ENCODE measurements around the gene ABCD1. TPM values are rescaled to one million over a fixed set of nuclear protein-coding genes. Genes with fewer than 3 reads are reported as not detected.
A peak's percentile ranks its signal among the peaks of the same experiment; 100 is the strongest.

The ABCD1 gene
- total and polyA plus RNA-seq, 4 donors: 4.1 to 10.6 (median 8.5) TPM

DNA sequence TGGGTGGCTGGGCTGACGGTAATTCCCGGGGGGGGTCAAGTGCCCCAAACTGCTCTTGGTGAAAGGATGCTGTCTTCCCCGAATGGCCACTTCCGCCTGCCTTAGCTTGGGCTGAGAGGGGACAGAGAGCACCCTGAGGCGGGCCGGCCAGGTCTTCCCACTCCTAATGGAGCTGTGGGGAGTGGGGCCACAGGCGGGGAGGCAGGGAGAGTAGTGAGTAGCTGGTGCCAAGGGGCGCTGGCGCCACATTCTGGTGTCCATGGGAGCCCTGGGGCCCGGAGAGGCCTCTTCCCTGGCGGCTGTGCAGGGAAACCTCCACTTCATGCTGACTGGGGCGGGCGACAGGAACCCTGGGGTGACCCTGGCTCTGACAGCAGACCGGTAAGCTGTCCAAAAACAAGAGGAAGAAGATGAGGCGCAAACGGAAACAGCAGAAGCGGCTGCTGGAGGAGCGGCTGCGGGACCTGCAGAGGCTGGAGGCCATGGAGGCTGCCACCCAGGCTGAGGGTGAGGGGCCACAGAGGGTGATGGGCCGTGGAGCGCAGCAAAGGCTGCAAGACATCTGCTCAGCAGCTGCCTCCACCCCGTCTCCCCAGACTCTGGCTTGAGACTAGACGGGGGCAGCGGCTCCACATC is 58.8 kb downstream of the ABCD1 start:
- no peak for DNase-seq (ENCODE audit: low read depth in 4 of 6, low spot score in 6 of 6)
- Histone ChIP-seq H3K36me3 (ENCODE audit: control insufficient read depth, insufficient read depth, low read length) (peaks cover 73% of the 10 kb centered on the region), H3K4me1 (ENCODE audit: control insufficient read depth, insufficient read depth, low read length) (peaks cover 46% of the 10 kb centered on the region), H3K27me3 (ENCODE audit: control insufficient read depth, insufficient read depth, low read length) (no peaks in the 10 kb centered on the region), H3K27ac (ENCODE audit: low read depth, low read length) (no peak overlapping the region), H3K9me3 (ENCODE audit: control insufficient read depth, insufficient read depth, low read length) (no peaks in the 10 kb centered on the region), H3K4me3 (ENCODE audit: low read depth, low read length) (no peak overlapping the region)
- WGBS (ENCODE audit: insufficient coverage): 72% methylated on average over 22 of the region's 24 CpGs

GRCh38 chrX:153784325-153784967 is 59.8 kb downstream of the ABCD1 start:
- Histone ChIP-seq H3K27me3 (ENCODE audit: control insufficient read depth, insufficient read depth, low read length) (no peaks in the 10 kb centered on the region), H3K36me3 (ENCODE audit: control insufficient read depth, insufficient read depth, low read length) (peaks cover 77% of the 10 kb centered on the region), H3K4me1 (ENCODE audit: control insufficient read depth, insufficient read depth, low read length) (peaks cover 47% of the 10 kb centered on the region), H3K9me3 (ENCODE audit: control insufficient read depth, insufficient read depth, low read length) (no peaks in the 10 kb centered on the region), H3K4me3 (ENCODE audit: low read depth, low read length) (no peak overlapping the region), H3K27ac (ENCODE audit: low read depth, low read length) (no peak overlapping the region)
- WGBS (ENCODE audit: insufficient coverage): 91% methylated on average over 21 of the region's 27 CpGs
- no peak for DNase-seq (ENCODE audit: low read depth in 4 of 6, low spot score in 6 of 6)

- DNase-seq (ENCODE audit: low read depth in 4 of 6, low spot score in 6 of 6): no peak
- Histone ChIP-seq H3K27me3 (ENCODE audit: control insufficient read depth, insufficient read depth, low read length) (no peaks in the 10 kb centered on the region), H3K4me3 (ENCODE audit: low read depth, low read length) (no peak overlapping the region), H3K36me3 (ENCODE audit: control insufficient read depth, insufficient read depth, low read length) (peaks cover 87% of the 10 kb centered on the region), H3K4me1 (ENCODE audit: control insufficient read depth, insufficient read depth, low read length) (peaks cover 33% of the 10 kb centered on the region), H3K27ac (ENCODE audit: low read depth, low read length) (no peak overlapping the region), H3K9me3 (ENCODE audit: control insufficient read depth, insufficient read depth, low read length) (no peaks in the 10 kb centered on the region)
- WGBS (ENCODE audit: insufficient coverage): 69% methylated on average over 15 of the region's 15 CpGs
Measured at GRCh38 chrX:153786669-153787068, 62.0 kb downstream of the ABCD1 start.

DNA sequence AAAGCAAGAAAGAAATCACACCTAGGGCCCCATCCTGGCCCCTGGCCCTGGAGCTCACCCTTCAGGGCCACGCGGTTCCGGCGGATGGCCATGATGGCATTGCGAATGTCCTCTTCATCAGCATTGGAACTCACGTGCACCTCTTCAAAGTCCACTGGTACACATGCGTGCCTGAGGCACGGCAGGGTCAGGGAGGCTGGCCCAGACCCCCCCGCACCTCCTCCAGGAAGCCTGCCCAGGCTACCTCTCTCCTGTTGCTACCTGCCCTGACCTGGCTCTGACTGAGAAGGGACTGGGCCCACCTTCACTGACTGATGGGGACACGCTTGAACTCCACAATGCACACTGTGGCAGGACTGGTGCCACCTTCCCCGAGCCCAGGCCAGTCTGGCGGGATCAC is 65.0 kb downstream of the ABCD1 start:
- peaks cover 68% of the 10 kb centered on the region for H3K36me3 ChIP-seq (ENCODE audit: control insufficient read depth, insufficient read depth, low read length)
- H3K4me1 ChIP-seq (ENCODE audit: control insufficient read depth, insufficient read depth, low read length): peaks cover 38% of the 10 kb centered on the region
- 86% methylated on average over 12 of the region's 12 CpGs for WGBS (ENCODE audit: insufficient coverage)
- H3K27ac ChIP-seq (ENCODE audit: low read depth, low read length): no peak overlapping the region
- H3K27me3 ChIP-seq (ENCODE audit: control insufficient read depth, insufficient read depth, low read length): no peaks in the 10 kb centered on the region
- no peaks in the 10 kb centered on the region for H3K9me3 ChIP-seq (ENCODE audit: control insufficient read depth, insufficient read depth, low read length)
- no peak overlapping the region for H3K4me3 ChIP-seq (ENCODE audit: low read depth, low read length)
- DNase-seq (ENCODE audit: low read depth in 4 of 6, low spot score in 6 of 6): no peak

- no peaks in the 10 kb centered on the region for H3K9me3 ChIP-seq (ENCODE audit: control insufficient read depth, insufficient read depth, low read length)
- peaks cover 54% of the 10 kb centered on the region for H3K4me1 ChIP-seq (ENCODE audit: control insufficient read depth, insufficient read depth, low read length)
- 78% methylated on average over 14 of the region's 17 CpGs for WGBS (ENCODE audit: insufficient coverage)
- H3K27ac ChIP-seq (ENCODE audit: low read depth, low read length): no peak overlapping the region
- H3K36me3 ChIP-seq (ENCODE audit: control insufficient read depth, insufficient read depth, low read length): peaks cover 57% of the 10 kb centered on the region
- no peaks in the 10 kb centered on the region for H3K27me3 ChIP-seq (ENCODE audit: control insufficient read depth, insufficient read depth, low read length)
- DNase-seq (ENCODE audit: low read depth in 4 of 6, low spot score in 6 of 6): no peak
- H3K4me3 ChIP-seq (ENCODE audit: low read depth, low read length): no peak overlapping the region
Measured at GRCh38 chrX:153791104-153791852, 66.6 kb downstream of the ABCD1 start.

DNA sequence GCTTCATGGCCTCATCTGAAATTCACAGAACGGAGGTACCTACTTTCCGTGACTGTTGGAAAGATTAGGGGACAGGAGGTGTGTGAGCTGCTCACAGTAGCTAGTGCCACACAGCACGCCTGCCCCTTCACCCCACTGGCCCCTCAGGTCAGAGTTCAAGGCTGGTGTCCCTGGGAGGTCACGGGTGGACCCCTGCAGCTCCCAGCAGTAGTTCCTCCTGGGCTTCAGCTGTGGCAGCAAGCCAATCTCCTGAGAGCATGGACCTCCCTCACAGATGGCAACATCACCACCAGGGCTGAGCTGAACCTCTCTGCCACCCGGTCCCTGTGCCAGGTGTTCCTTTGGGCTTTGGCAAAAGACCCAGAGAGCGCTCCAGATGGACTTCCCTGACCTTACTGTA is 67.7 kb downstream of the ABCD1 start:
- Histone ChIP-seq H3K4me1 (ENCODE audit: control insufficient read depth, insufficient read depth, low read length) (peaks cover 57% of the 10 kb centered on the region), H3K9me3 (ENCODE audit: control insufficient read depth, insufficient read depth, low read length) (peaks cover 1% of the 10 kb centered on the region), H3K27me3 (ENCODE audit: control insufficient read depth, insufficient read depth, low read length) (no peaks in the 10 kb centered on the region), H3K4me3 (ENCODE audit: low read depth, low read length) (no peak overlapping the region), H3K36me3 (ENCODE audit: control insufficient read depth, insufficient read depth, low read length) (peaks cover 55% of the 10 kb centered on the region), H3K27ac (ENCODE audit: low read depth, low read length) (no peak overlapping the region)
- 74% methylated on average over 4 of the region's 6 CpGs for WGBS (ENCODE audit: insufficient coverage)
- DNase-seq (ENCODE audit: low read depth in 4 of 6, low spot score in 6 of 6): no peak

GRCh38 chrX:153793291-153793690 is 68.6 kb downstream of the ABCD1 start:
- WGBS (ENCODE audit: insufficient coverage): 46% methylated on average over 5 of the region's 7 CpGs
- H3K36me3 ChIP-seq (ENCODE audit: control insufficient read depth, insufficient read depth, low read length): peaks cover 56% of the 10 kb centered on the region
- peak overlapping the region; percentile 75 for H3K4me3 ChIP-seq (ENCODE audit: low read depth, low read length)
- peaks cover 2% of the 10 kb centered on the region for H3K9me3 ChIP-seq (ENCODE audit: control insufficient read depth, insufficient read depth, low read length)
- no peak for DNase-seq (ENCODE audit: low read depth in 4 of 6, low spot score in 6 of 6)
- peak overlapping the region; percentile 95 for H3K27ac ChIP-seq (ENCODE audit: low read depth, low read length)
- peaks cover 56% of the 10 kb centered on the region for H3K4me1 ChIP-seq (ENCODE audit: control insufficient read depth, insufficient read depth, low read length)
- no peaks in the 10 kb centered on the region for H3K27me3 ChIP-seq (ENCODE audit: control insufficient read depth, insufficient read depth, low read length)

Other genes starting within 250 kb of the ABCD1 start
- 10 to 100 TPM; 40.2 to 68.0 TPM for gene BGN, start 229.9 kb upstream of the ABCD1 start, total RNA-seq
- 100 to 1,000 TPM in 1 of 2 donors, 10 to 100 TPM in 1; 98.9 to 136 TPM for gene BGN, start 229.9 kb upstream of the ABCD1 start, polyA plus RNA-seq (ENCODE audit: insufficient read length in 2 of 2)
- gene ATP2B3, start 207.2 kb upstream of the ABCD1 start, total RNA-seq: 10 to 100 TPM; 11.8 to 14.8 TPM
- 10 to 100 TPM; 18.4 to 20.1 TPM for gene ATP2B3, start 207.2 kb upstream of the ABCD1 start, polyA plus RNA-seq (ENCODE audit: insufficient read length in 2 of 2)
- 10 to 100 TPM; 14.8 to 19.8 TPM for gene CCNQ, start 125.7 kb upstream of the ABCD1 start, total RNA-seq
- 10 to 100 TPM; 28.7 to 29.3 TPM for gene CCNQ, start 125.7 kb upstream of the ABCD1 start, polyA plus RNA-seq (ENCODE audit: insufficient read length in 2 of 2)
- under 1 TPM; 0.55 to 0.79 TPM for gene DUSP9, start 77.7 kb upstream of the ABCD1 start, total RNA-seq
- gene DUSP9, start 77.7 kb upstream of the ABCD1 start, polyA plus RNA-seq (ENCODE audit: insufficient read length in 2 of 2): 1 to 10 TPM; 2.1 to 3.1 TPM
- gene PNCK, start 51.0 kb upstream of the ABCD1 start, total RNA-seq: 10 to 100 TPM; 24.2 to 38.6 TPM
- 100 to 1,000 TPM; 131 to 142 TPM for gene PNCK, start 51.0 kb upstream of the ABCD1 start, polyA plus RNA-seq (ENCODE audit: insufficient read length in 2 of 2)
- gene SLC6A8, start 36.9 kb upstream of the ABCD1 start, total RNA-seq: 10 to 100 TPM; 22.3 to 22.5 TPM
- 10 to 100 TPM; 72.5 to 77.0 TPM for gene SLC6A8, start 36.9 kb upstream of the ABCD1 start, polyA plus RNA-seq (ENCODE audit: insufficient read length in 2 of 2)
- 100 to 1,000 TPM; 106 to 121 TPM for gene BCAP31, start 469 bp upstream of the ABCD1 start, total RNA-seq
- gene BCAP31, start 469 bp upstream of the ABCD1 start, polyA plus RNA-seq (ENCODE audit: insufficient read length in 2 of 2): 100 to 1,000 TPM; 166 to 173 TPM
- gene PLXNB3, start 39.4 kb downstream of the ABCD1 start, total RNA-seq: 10 to 100 TPM; 14.6 to 21.7 TPM
- 100 to 1,000 TPM; 132 to 136 TPM for gene PLXNB3, start 39.4 kb downstream of the ABCD1 start, polyA plus RNA-seq (ENCODE audit: insufficient read length in 2 of 2)
- 1 to 10 TPM; 1.2 to 1.3 TPM for gene SRPK3, start 56.2 kb downstream of the ABCD1 start, total RNA-seq
- 10 to 100 TPM in 1 of 2 donors, 1 to 10 TPM in 1; 7.5 to 10.6 TPM for gene SRPK3, start 56.2 kb downstream of the ABCD1 start, polyA plus RNA-seq (ENCODE audit: insufficient read length in 2 of 2)
- gene IDH3G, start 69.5 kb downstream of the ABCD1 start, total RNA-seq: 10 to 100 TPM; 36.3 to 59.0 TPM
- 100 to 1,000 TPM; 122 to 138 TPM for gene IDH3G, start 69.5 kb downstream of the ABCD1 start, polyA plus RNA-seq (ENCODE audit: insufficient read length in 2 of 2)
- gene SSR4, start 69.8 kb downstream of the ABCD1 start, total RNA-seq: 100 to 1,000 TPM in 1 of 2 donors, 10 to 100 TPM in 1; 95.5 to 317 TPM
- gene SSR4, start 69.8 kb downstream of the ABCD1 start, polyA plus RNA-seq (ENCODE audit: insufficient read length in 2 of 2): 100 to 1,000 TPM; 166 to 186 TPM
- gene PDZD4, start 105.7 kb downstream of the ABCD1 start, total RNA-seq: 10 to 100 TPM; 49.2 to 57.0 TPM
- 100 to 1,000 TPM; 228 to 243 TPM for gene PDZD4, start 105.7 kb downstream of the ABCD1 start, polyA plus RNA-seq (ENCODE audit: insufficient read length in 2 of 2)
- 10 to 100 TPM; 26.3 to 93.3 TPM for gene L1CAM, start 161.3 kb downstream of the ABCD1 start, total RNA-seq
- gene L1CAM, start 161.3 kb downstream of the ABCD1 start, polyA plus RNA-seq (ENCODE audit: insufficient read length in 2 of 2): 100 to 1,000 TPM; 165 to 179 TPM
- gene AVPR2, start 179.8 kb downstream of the ABCD1 start, total RNA-seq: under 1 TPM in 1 of 2 donors, not detected in 1; 0.11 TPM
- gene AVPR2, start 179.8 kb downstream of the ABCD1 start, polyA plus RNA-seq (ENCODE audit: insufficient read length in 2 of 2): under 1 TPM; 0.21 to 0.24 TPM
- 10 to 100 TPM; 14.9 to 20.4 TPM for gene ARHGAP4, start 201.4 kb downstream of the ABCD1 start, total RNA-seq
- gene ARHGAP4, start 201.4 kb downstream of the ABCD1 start, polyA plus RNA-seq (ENCODE audit: insufficient read length in 2 of 2): 10 to 100 TPM; 26.0 to 26.5 TPM
- gene NAA10, start 210.2 kb downstream of the ABCD1 start, total RNA-seq: 10 to 100 TPM; 26.9 to 60.0 TPM
- 100 to 1,000 TPM; 106 to 115 TPM for gene NAA10, start 210.2 kb downstream of the ABCD1 start, polyA plus RNA-seq (ENCODE audit: insufficient read length in 2 of 2)
- gene RENBP, start 219.8 kb downstream of the ABCD1 start, total RNA-seq: 10 to 100 TPM in 1 of 2 donors, 1 to 10 TPM in 1; 7.0 to 10.4 TPM
- 10 to 100 TPM; 10.2 to 11.6 TPM for gene RENBP, start 219.8 kb downstream of the ABCD1 start, polyA plus RNA-seq (ENCODE audit: insufficient read length in 2 of 2)
- gene HCFC1, start 247.0 kb downstream of the ABCD1 start, total RNA-seq: 10 to 100 TPM; 13.1 to 24.0 TPM
- 10 to 100 TPM; 47.7 to 56.3 TPM for gene HCFC1, start 247.0 kb downstream of the ABCD1 start, polyA plus RNA-seq (ENCODE audit: insufficient read length in 2 of 2)
- 1 to 10 TPM; 2.0 to 9.0 TPM for gene TMEM187, start 247.9 kb downstream of the ABCD1 start, total RNA-seq
- gene TMEM187, start 247.9 kb downstream of the ABCD1 start, polyA plus RNA-seq (ENCODE audit: insufficient read length in 2 of 2): 1 to 10 TPM; 6.8 to 8.9 TPM